Thyroid gland (tissue), 4 donors: ENCODE measurements around the gene SDHC. TPM values are rescaled to one million over a fixed set of nuclear protein-coding genes. Genes with fewer than 3 reads are reported as not detected.
"Not testable (repeated sequence)": the region's sequence is repeated elsewhere in the genome, so short reads cannot be mapped to it uniquely, and the experiment has no call there.

Source experiments
- DNase-seq, 2 donors: peaks; one replicate each; pipeline ENCODE4 v3.0.0-alpha.2; 2019
- H3K27ac ChIP-seq, 3 donors: fragments of 200-600 bp; sonication (generic); 1 replicate in 2 of 3; 2 replicates in 1 of 3; pipeline ENCODE4 v1.5.1; 2016 to 2019; ENCODE audit warnings: mild to moderate bottlenecking in 1 of 3, moderate library complexity in 1 of 3
- H3K27me3 ChIP-seq: fragments of 200-600 bp; sonication (generic); one replicate; pipeline ENCODE4 v1.5.1; 2019
- H3K36me3 ChIP-seq, 2 donors: fragments of 200-600 bp; sonication (generic); one replicate each; pipeline ENCODE4 v1.5.1; 2016 to 2019
- H3K4me1 ChIP-seq, 2 donors: fragments of 200-600 bp; sonication (generic); one replicate each; pipeline ENCODE4 v1.5.1; 2017 to 2019
- H3K4me3 ChIP-seq, 3 donors: fragments of 200-600 bp; sonication (generic); replicated peaks in 1 of 3; 1 replicate in 2 of 3; 2 replicates in 1 of 3; pipeline ENCODE4 v1.5.1; 2016; ENCODE audit warnings: mild to moderate bottlenecking in 1 of 3
- H3K9me3 ChIP-seq: fragments of 200-600 bp; sonication (generic); one replicate; pipeline ENCODE4 v1.5.1; 2017
- POLR2A ChIP-seq, 2 donors: fragments of 450-650 bp; IDR thresholded peaks; one replicate each; pipeline ENCODE4 v1.6.1; 2017; ENCODE audit warnings: antibody characterized with exemption in 2 of 2, mild to moderate bottlenecking in 2 of 2, moderate library complexity in 1 of 2
- WGBS, 2 donors: methylation state at CpG; one replicate each; pipeline ENCODE4 v1.1.5; 2017; 5-methylcytosine and 5-hydroxymethylcytosine counted together
- intact Hi-C: fragments of 100-400 bp; cut with DNase I; formaldehyde crosslinking; loops from one replicate; pipeline ENCODE4 v1.15.1; 2023
- total RNA-seq, 4 donors: library from RNA; depleted of rRNA; stranded (reverse); fragments of >200 nt; gene quantifications; one replicate each; pipeline ENCODE4 v1.2.3, GENCODE V29; 2016
- TF ChIP-seq, protein P1 (sequence below), 6 experiments: fragments of 200-600 bp in 3 of 6; fragments of 450-650 bp in 3 of 6; sonication (generic) in 3 of 6; IDR thresholded peaks; one replicate each; pipeline ENCODE4 v1.5.1; 2016 to 2019; ENCODE audit warnings: antibody characterized with exemption in 6 of 6, mild to moderate bottlenecking in 2 of 6, inconsistent platforms in 1 of 6, moderate library complexity in 1 of 6

Gene SDHC
- total RNA-seq, 4 donors from 2014 or later, result 49.1 to 174 (median 111) TPM

DNA sequence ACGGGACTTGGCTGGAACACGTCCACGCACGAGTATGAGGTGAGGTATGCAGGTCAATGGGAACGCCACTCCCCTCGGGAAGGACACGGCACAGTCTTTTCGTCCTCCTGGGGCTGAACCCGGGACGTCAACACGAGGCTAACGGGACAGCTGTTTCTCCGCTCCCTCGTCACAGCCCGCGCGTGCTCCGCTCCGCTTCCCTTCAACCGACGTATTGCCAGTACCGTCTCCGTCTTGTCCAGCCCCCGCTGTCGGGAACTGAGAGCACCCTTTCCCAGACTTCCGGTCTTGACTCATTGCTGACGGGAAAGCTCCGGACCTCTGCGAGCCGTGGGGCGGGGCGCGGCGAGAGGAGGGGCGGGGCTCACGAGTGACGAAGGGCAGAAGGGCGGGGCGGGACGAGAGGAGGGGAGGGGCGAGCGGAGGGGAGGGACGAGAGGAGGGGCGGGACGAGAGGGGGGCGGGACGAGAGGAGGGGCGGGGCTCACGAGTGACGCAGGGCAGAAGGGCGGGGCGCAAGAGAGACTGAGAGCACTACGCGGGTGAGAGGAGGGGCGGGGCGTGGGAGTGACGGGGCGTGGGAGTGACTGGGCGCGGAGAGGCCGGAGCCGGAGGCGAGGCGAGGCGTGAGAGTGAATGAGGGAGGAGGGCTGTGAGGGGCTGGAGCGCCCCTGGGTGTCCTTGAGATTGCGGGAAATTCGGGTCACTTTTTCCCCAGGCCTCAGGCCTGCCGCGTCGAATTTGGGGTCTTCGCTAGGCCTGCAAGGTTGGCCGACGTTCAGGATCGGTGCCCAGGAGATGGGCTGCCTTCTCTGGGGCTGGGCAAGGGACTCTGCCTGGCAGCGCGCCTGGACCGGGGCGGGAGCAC is 75.7 kb downstream of the SDHC start:
- H3K4me1 ChIP-seq, result peaks cover 4 to 6% of the 10 kb centered on the region in 2 donors
- H3K36me3 ChIP-seq, result no peaks in the 10 kb centered on the region
- peak in 1 of 2 donors; percentile 93 for TF ChIP-seq POLR2A (IDR thresholded peaks at IDR 0.05)
- TF ChIP-seq, protein P1, sequence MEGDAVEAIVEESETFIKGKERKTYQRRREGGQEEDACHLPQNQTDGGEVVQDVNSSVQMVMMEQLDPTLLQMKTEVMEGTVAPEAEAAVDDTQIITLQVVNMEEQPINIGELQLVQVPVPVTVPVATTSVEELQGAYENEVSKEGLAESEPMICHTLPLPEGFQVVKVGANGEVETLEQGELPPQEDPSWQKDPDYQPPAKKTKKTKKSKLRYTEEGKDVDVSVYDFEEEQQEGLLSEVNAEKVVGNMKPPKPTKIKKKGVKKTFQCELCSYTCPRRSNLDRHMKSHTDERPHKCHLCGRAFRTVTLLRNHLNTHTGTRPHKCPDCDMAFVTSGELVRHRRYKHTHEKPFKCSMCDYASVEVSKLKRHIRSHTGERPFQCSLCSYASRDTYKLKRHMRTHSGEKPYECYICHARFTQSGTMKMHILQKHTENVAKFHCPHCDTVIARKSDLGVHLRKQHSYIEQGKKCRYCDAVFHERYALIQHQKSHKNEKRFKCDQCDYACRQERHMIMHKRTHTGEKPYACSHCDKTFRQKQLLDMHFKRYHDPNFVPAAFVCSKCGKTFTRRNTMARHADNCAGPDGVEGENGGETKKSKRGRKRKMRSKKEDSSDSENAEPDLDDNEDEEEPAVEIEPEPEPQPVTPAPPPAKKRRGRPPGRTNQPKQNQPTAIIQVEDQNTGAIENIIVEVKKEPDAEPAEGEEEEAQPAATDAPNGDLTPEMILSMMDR (IDR thresholded peaks at IDR 0.05), result no peak
- peak; percentile 95 to 96 for DNase-seq
- H3K4me3 ChIP-seq, result peak overlapping the region; percentile 46 to 53 (median 48)
- no peaks in the 10 kb centered on the region for H3K9me3 ChIP-seq
- H3K27me3 ChIP-seq, result no peaks in the 10 kb centered on the region
- intact Hi-C loops, result loop anchor here (10.0 kb wide), 2 partner anchors 75 to 195 kb away; partner anchors contain the start of genes ADAMTS4 and SDHC
- H3K27ac ChIP-seq, result peak overlapping the region; percentile 57 to 93 (median 93)
- WGBS, 2 donors, result 1 to 2% methylated on average over 60 to 68 of the region's 79 CpGs

DNA sequence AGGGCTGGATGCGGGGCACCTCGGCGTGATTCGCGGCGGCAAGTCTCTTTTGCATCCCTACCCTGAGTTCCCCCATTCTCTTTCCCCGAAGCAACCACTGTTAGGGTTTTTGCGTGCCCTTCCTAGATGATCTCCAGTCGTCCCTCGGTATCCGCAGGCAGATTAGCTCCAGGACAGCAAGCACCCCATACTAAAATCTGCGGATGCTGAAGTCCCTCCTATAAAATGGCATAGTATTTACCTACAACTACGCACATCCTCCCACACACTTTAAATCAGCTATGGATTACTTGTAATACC is 76.3 kb downstream of the SDHC start:
- intact Hi-C loops, result no loop called here
- peaks cover 4 to 6% of the 10 kb centered on the region in 2 donors for H3K4me1 ChIP-seq
- 10 to 12% methylated on average over 8 to 13 of the region's 13 CpGs for WGBS, 2 donors
- peak overlapping the region in 2 of 3 donors; percentile 76 to 89 for H3K27ac ChIP-seq
- no peaks in the 10 kb centered on the region for H3K36me3 ChIP-seq
- H3K4me3 ChIP-seq, result peak overlapping the region; percentile 40 to 53 (median 45)
- H3K9me3 ChIP-seq, result no peaks in the 10 kb centered on the region
- DNase-seq, result no peak
- TF ChIP-seq POLR2A (IDR thresholded peaks at IDR 0.05), result no peak
- TF ChIP-seq, protein P1 (IDR thresholded peaks at IDR 0.05), result no peak
- H3K27me3 ChIP-seq, result no peaks in the 10 kb centered on the region

DNA sequence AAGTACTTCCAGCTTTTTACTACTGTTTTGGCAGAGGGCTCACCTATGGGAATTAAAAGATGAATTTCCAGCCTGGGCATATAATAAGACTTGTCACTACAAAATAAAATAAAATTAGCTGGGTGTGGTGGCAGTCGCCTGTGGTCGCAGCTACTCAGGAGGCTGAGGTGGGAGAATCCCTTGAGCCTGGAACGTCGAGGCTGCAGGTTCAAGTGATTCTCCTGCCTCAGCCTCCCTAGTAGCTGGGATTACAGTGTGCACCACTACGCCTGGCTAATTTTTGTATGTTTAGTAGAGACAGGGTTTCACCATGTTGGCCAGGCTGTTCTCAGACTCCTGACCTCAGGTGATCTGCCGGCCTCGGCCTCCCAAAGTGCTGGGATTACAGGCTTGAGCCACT is 77.0 kb downstream of the SDHC start:
- H3K36me3 ChIP-seq, DNase-seq, H3K4me3 ChIP-seq, H3K27ac ChIP-seq, H3K27me3 ChIP-seq, H3K9me3 ChIP-seq, H3K4me1 ChIP-seq, intact Hi-C loops: not testable (repeated sequence)
- whole genome bisulfite sequencing, 2 donors, result 93 to 94% methylated on average over 7 of the region's 7 CpGs

DNA sequence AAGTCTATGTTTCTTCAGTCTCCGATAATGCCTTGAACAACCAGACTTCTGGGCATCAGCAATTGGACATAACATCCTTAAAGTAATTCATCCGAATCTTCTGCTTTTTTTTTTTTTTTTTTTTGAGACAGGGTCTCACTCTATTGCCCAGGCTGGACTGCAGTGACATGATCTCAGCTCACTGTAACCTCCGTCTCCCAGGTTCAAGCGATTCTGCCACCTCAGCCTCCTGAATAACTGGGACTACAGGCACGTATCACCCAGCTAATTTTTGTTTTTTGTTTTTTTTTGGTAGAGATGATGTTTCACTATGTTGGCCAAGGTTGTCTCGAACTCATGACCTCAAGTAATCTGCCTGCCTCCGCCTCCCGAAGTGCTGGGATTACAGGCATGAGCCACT is 77.4 kb downstream of the SDHC start:
- H3K27ac ChIP-seq, result no peak overlapping the region
- 93 to 95% methylated on average over 8 of the region's 8 CpGs for WGBS, 2 donors
- H3K4me3 ChIP-seq, result no peak overlapping the region
- TF ChIP-seq, protein P1 (IDR thresholded peaks at IDR 0.05), result no peak
- no peak for TF ChIP-seq POLR2A (IDR thresholded peaks at IDR 0.05)
- no peaks in the 10 kb centered on the region for H3K27me3 ChIP-seq
- DNase-seq, result no peak
- peaks cover 4 to 6% of the 10 kb centered on the region in 2 donors for H3K4me1 ChIP-seq
- no peaks in the 10 kb centered on the region for H3K36me3 ChIP-seq
- H3K9me3 ChIP-seq, result no peaks in the 10 kb centered on the region
- intact Hi-C loops, result no loop called here

DNA sequence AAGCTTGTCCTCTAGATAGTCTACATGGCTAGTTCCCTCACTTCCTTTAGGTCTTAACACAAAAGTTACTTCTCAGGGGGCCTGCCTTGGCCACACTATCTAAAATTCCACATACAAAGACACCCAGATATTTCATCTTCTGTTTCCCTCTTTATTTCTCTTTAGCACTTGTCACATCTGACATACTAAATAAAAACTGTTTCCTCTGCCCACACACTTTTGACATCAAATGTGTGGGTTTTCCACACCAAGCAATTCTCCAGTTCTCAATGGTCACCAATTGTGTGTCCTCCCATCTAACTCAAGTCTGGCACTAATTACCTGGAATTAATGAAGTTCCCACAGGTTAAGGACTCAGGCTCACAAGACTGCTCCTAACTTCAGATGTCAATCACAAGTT is 79.0 kb downstream of the SDHC start:
- intact Hi-C loops, result no loop called here
- H3K27me3 ChIP-seq, result no peaks in the 10 kb centered on the region
- DNase-seq, result no peak
- TF ChIP-seq POLR2A (IDR thresholded peaks at IDR 0.05), result no peak
- TF ChIP-seq, protein P1 (IDR thresholded peaks at IDR 0.05), result no peak
- H3K27ac ChIP-seq, result no peak overlapping the region
- peaks cover 4 to 6% of the 10 kb centered on the region in 2 donors for H3K4me1 ChIP-seq
- H3K4me3 ChIP-seq, result no peak overlapping the region
- H3K36me3 ChIP-seq, result no peaks in the 10 kb centered on the region
- no peaks in the 10 kb centered on the region for H3K9me3 ChIP-seq

DNA sequence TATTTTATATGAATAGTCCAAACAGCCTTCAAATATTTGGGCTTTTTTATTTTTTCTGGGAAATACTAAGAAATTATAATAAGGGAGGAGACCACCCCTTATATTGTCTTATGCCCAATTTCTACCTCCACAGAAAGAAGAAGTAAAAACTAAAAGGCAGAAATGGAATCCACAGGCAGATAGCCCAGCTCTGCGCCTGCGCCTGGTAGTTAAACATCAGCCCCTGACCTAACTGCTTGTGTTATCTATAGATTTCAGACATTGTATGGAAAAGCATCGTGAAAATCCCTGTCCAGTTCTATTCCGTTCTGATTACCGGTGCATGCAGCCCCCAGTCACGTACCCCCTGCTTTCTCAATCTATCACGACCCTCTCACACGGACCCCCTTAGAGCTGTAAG is 82.9 kb downstream of the SDHC start:
- intact Hi-C loops, result not testable (repeated sequence)

More for the DNA sequence above, 82.9 kb downstream of the SDHC start:
- not testable (repeated sequence) for H3K27ac ChIP-seq, H3K4me3 ChIP-seq, DNase-seq, H3K4me1 ChIP-seq, H3K36me3 ChIP-seq, H3K9me3 ChIP-seq, H3K27me3 ChIP-seq
- 93 to 96% methylated on average over 8 of the region's 8 CpGs for WGBS, 2 donors
